HG03064 (cell line): ENCODE results near the gene DNAJC5.

Source experiments
- ATAC-seq: cut with Tn5 transposase; IDR thresholded peaks from one replicate; pipeline ENCODE4 v1.9.1; 2021; ENCODE audit warnings: low read depth; ENCODE audit not compliant: unreplicated experiment

The DNAJC5 gene

DNA sequence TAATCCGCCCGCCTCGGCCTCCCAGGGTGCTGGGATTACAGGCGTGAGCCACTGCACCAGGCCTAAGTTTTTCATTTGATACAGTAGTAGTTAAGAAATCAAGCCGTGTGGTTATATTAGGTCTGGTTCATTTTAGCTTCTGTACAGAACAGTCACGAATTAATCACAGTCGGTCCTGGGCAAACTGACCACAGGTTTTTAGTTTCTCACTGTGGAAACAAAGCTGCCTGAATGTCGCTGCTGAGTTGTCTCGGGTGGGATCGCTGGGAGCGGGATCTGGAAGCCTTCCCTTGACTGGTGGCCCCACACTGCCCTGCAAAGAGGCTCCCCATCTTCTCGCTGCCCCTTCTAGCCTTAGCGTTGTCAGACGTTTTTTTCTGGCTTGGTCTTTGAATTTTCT is 42.7 kb downstream of the DNAJC5 start:
- ATAC-seq: no peak

DNA sequence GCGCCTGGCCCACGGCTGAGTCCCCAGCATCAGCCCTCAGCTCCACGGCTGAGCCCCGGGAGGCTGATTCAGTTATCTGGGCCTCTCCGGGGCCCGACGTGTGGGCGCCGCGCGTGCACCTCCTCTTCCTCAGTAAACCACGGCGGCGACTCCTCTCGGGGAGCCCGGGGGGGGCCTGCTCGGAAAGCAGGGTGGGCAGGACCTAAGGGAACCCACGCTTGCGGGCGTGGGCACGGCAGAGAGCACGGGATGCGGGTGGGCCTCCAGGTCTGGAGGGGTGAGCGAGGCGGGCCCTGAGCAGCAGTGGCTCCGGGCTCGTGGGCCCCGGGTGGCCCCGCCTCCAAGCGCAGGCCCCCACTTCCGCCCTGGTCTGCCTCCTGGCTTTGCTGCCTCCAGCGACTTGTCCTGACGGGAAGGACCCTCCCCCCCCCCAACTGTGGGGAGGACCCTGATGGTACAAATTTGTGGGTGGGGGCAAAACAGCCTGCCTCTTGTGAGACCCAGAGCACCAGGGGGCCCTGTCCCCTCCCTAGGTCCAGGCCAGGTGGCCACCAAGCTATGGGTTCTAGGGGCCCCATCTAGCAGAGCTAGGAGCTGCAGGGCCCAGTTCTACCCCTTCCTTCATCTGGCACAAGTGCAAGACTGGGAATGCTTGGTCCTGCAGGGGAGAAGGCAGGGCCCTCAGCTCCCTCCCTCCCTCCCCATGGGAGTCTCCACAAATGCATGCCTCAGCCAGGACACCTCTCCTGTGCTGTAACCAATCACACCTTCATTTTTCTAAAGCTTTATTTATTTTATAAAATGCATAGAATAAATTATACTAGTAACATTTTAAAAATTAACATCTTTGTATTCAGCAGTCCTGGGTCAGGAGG is 44.4 kb downstream of the DNAJC5 start:
- ATAC-seq: no peak

- no peak for ATAC-seq
These were observed 45.1 kb downstream of the DNAJC5 start for GRCh38 chr20:63940071-63940471.

GRCh38 chr20:63940472-63941266 is 45.7 kb downstream of the DNAJC5 start:
- no peak for ATAC-seq

DNA sequence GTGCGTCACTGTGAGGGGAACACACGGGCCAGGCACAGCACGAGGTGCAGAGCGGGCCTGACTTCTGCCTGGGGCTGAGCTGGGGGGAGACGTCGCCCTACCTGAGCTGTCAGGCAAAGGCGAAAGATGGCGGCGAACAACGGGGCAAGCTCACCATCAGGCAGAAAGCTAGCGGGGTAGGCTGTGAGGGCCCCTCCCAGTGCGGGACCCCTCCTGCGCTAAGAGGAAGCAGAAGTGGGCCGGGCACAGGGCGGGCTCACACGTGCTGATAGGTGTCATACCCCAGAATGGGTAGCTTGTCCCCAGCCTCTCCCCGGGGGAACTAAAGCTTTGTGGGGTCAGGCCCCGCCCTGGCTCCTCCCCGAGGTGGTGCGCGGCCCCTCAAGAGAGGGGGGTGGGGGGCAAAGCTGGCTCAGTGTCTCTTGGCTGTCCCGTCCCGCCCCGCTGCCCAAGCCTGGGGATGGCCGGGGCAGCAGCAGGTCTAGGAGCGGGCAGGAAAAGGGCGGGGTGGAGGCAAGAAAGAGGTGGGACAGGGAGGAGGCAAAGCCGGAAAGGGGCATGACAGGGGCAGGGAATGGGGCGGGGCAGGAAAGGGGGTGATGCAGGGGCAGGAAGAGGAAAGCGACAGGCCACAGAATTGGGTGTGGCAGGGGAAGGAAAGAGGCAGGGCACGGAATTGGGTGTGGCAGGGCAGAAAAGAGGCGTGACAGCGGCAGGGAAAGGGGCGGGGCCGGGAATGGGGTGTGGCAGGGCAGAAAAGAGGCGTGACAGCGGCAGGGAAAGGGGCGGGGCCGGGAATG is 46.6 kb downstream of the DNAJC5 start:
- no peak for ATAC-seq

DNA sequence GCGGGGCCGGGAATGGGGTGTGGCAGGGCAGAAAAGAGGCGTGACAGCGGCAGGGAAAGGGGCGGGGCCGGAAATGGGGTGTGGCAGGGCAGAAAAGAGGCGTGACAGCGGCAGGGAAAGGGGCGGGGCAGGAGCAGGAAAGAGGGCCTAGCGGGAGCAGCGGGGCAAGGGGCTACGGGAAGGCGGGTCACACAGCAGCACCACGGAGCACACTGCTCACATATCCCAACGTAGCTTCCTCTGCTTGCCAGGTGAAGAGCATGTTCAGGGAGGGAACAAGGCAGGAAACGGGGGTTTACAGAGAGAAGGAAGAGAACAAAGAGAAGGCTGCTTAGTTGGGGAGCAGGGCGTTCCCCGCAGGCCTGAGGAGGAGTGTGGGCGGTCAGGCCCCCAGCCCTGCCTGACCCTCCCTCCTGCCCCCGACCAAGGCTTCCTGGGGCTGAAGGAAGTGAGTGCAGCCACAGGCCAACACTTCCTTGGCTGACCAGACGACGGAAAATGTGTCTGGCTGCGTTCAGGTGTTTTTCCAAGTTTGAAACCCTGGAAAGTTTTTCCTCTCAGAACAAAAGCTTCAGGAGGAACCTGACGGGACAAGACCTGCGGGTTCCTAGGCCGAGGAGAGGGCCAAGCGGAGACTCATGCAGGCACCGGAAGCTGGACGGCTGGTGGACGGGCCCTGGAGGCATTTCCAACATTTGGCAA is 47.5 kb downstream of the DNAJC5 start:
- ATAC-seq: no peak

GRCh38 chr20:63942969-63943807 is 48.3 kb downstream of the DNAJC5 start:
- no peak for ATAC-seq

GRCh38 chr20:63943808-63944077 is 48.8 kb downstream of the DNAJC5 start:
- no peak for ATAC-seq

DNA sequence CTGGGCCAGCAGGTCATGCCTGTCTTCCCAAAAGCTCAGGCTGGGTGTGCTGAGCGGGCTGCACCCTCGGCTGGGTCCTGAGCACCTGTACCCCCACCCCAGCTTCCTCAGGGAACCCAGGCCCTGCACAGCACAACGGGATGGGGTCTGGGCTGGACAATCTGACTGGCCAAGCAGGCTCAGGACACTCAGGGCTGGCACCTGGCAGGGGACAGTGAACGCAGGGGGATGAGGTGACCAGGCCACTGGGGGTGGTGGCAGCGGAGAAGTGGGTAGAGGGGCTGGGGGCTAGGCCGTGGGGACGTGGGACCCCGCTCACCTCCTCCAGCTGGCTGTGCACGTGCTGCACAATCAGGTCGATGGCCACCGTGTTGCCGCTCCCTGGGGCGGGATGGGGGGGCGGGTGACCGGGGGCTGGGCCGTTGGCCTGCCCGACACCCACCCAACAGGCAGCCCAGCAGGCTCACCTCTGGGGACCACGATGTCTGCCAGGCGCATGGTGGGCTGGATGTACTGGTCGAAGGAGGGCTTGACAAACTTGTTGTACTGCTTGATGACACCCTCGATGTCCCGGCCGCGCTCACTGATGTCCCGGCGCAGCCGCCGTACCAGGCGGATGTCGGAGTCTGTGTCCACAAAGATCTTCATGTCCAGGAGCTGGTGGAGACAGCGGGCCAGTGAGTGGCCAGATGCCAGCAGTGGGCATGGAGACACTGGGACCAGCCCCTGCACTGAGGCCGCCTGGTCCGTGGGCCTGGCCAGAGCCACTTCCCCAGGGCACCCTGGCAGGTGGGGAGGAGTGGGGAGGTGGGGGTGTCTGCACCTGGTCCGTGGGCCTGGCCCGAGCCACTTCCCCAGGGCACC is 49.4 kb downstream of the DNAJC5 start:
- ATAC-seq: no peak

DNA sequence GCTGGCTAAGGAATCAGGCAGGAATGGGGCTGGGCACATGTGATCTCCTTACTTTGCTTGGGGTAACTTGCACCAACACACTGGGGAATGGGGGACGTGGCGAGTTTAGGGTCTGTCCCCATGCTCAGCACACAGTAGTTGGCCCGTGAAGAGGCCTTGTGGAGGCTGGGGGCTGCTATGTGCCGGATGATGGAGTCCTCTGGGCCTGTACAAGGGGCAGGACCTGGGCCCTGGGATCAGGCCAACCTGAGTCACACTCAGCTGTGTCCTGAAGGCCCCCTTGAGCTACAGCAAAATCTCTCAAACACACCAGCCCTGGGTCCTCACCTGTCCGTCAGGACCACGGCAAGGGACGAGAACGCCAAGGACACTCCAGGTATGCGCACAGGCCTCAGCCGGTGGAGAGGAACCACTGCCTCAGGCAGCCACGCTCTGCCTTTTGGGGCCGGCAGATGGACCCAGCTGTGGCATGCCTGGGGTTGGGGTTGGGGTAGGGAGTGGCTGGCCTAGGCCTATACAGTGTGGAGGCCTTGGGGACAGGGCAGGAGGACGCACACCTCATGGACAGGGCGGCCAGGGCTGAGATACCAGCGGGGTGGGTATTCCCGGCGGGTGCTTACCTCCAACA is 50.2 kb downstream of the DNAJC5 start:
- no peak for ATAC-seq

DNA sequence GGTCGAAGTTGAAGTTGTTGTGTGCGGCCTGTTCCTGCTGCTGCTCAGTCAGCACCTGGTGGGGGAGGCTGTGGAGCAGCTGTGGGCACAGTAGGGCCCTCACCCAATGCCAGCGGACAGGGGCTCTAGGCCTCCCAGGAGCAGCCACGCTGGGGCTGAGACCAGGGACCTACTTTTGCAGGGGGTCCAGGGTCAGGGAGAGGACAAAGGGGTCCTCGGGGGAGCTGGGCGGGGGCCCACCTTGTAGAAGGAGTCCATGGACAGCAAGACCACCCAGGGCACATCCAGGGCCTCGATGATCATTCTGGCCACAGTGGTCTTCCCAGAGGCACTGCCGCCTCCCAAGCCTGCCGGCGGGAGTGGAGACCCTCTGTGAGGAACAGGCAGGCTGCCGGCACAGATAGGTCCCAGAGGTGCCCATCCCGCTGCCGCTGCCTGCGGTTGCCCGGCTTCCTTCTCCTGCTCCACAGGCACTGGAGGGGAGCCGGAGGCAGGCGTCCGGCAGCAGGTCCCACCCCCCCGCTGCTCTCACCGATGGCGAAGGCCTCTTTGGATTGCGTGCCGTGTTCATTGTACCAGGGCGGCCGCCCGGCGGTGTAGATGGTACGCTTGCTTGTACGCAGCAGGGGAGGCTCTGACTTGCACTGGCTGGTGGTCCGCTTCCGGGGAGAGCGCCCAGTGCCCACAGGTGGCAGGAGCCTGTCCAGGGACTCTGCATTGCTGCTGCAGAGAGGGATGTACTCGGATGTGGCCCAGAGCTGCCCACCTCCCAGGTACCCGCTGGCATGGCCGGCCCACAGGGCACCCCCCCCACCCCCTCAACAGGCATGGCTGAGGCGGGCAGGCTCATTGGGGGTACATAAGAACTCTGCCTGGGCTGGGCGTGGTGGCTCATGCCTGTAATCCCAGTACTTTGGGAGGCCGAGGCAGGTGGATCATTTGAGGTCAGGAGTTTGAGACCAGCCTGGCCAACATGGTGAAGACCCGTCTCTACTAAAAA is 51.3 kb downstream of the DNAJC5 start:
- ATAC-seq: no peak

GRCh38 chr20:63946986-63947637 is 52.2 kb downstream of the DNAJC5 start:
- ATAC-seq: no peak

- ATAC-seq: no peak
These were observed 52.9 kb downstream of the DNAJC5 start for GRCh38 chr20:63947638-63948456.

GRCh38 chr20:63950701-63951397 is 55.9 kb downstream of the DNAJC5 start:
- no peak for ATAC-seq
